GM21723 (cell line): ENCODE results near the gene SLC45A1.

Experiments used
- ATAC-seq: cut with Tn5 transposase; IDR thresholded peaks from one replicate; pipeline ENCODE4 v1.9.1; 2021; ENCODE audit warnings: mild to moderate bottlenecking, moderate library complexity; ENCODE audit not compliant: unreplicated experiment

The SLC45A1 gene

DNA sequence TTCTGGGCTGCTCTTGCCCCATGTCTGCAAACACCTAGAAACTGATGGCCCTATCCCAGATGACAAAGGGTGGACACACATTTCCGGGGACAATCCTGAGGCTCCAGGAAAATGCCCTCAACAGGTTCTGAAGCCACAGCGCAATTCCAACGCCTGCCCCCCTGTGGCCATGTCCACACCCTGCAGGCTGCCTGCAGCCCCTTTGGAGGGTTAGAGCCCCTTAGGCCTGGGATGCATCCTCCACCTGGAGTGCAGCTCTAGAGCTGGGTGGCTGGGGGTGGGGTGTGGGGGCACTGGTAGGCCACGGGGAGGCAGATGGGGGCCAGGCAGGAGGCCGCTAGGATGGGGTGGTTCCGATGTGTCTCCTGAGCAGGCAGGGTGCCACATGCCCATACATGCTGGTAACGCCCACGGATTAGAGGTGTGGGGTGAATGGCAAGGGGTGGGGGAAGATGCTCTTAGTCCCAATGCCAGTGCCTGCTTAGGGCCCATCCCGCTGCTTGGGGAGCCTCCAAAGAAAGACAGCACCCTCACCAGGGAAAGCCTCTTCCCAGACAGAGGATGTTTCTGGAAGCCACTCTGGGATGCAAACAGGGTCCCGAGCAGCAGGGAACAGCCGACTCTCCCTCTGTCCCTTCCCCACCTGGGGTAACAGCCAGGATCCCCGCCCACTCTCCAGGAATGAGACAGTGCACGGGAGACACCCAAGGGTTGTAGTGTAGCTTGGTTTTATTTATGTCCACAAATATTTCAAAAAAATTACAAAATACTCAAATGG, 34.0 kb downstream of the SLC45A1 start:
- ATAC-seq, result no peak

DNA sequence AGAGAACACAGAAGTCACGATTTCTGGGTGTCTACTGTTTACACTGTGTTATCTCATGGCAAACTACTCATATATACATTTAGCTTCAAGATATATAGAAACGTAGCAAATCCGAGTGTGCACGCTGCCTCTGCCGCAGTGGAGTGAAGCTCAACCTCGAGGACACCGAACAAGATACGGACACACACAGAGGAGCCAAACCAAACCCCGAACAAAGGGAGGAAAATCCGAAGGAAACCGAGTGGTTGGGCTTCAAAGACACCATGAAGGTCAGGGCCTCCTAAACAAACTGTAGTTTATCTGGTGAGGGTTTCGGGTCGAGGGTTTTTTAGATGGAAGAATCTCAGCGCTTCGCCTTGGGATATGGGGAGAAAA, 34.5 kb downstream of the SLC45A1 start:
- ATAC-seq, result no peak

DNA sequence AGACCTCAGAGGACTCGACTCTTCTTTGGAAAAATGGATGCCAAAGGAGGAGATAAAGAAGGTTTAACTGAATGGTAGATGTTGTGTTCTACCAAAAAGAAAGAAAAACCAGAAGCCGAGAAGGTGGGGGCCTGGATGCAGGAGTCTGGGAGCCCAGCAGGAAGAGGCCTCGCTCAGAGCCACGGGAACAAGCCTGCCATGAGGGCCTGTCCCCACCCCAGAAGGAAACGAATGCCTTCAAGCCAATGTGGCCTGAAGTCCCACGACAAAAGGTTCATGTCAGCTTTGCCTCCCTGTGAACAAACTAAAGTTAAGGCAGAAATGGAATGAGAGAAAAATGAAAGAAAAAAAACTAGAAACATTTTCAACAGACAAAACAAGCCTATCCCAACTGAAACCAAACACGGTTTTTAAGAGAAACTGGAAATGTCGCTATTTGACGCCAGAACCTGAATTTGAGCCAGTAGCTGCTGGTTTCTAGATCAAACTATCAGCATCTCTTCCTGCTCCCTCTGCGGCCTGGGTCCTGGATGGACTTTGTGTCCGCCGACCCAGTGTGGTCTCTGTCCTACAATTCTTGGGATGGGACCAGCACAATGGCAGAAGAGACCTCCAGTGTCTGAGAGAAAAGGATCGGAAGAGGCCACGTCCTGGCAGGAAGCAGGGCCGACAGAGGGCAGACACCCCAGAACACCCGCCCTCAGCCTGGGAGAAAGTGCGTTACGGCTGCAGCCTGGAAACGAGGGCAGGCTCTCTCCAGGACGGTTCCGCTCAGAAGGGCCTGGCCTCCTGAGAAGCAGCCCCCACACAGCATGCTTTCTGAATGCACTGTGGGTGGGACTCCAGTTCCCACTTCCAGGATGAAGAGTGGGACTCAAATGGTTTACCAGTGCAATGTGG, 35.2 kb downstream of the SLC45A1 start:
- ATAC-seq, result no peak

DNA sequence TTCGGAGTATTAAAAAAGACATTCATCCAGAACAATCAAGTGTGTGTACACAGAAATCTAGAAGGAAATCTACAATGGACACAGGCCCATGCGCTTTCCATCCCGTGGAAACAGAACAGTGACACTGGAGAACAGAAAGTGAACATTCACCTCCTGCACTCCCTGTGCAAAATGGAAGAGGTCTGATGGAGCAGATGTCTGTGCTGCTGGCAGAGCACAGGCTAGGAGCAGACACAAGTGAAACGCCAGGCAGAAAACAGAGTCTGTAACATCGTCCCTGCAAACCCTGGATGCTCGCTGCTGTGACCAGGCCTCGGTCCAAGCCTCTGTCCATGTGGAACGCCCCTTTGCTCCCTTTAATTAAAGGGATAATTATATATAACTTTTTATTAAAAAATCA, 36.1 kb downstream of the SLC45A1 start:
- no peak for ATAC-seq

DNA sequence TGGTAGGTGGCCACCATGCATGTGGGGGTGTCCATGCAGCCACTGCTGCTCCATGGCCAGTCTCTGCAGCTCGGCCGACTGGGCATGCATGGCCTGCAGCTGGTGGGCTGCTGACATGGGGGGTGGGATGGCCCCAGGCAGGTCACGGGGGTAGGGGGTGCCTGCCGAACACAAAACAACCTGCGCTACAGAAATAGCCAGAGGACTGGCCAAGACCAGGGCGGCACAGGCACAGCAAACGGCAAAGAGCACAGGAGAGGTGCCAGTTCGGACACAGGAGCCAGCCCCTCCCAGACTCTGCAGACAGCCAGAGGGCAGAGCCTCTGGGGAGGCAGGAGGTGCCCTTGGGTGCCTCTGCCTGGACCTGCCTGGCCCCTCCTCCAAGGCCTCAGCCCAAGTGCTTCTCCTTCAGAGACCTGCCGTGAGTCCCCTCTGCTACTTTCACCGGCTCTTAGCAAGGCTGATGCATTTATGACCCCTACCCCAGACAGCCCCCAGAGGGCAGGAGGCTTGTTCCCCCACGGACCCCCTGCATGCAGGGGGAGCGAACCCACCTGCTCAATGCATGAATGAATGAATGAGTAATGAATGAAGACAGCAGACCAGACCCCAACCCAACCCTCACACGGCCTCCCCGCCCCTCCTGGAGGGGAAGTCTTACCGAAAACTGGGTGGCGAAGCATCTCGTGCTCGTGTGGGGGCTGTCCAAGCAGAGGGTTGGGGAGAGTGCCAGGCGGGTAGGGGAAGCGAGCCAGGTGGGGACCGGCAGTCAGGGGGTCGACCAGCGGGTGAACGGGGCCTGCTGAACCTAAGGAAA, 37.7 kb downstream of the SLC45A1 start:
- ATAC-seq, result no peak

DNA sequence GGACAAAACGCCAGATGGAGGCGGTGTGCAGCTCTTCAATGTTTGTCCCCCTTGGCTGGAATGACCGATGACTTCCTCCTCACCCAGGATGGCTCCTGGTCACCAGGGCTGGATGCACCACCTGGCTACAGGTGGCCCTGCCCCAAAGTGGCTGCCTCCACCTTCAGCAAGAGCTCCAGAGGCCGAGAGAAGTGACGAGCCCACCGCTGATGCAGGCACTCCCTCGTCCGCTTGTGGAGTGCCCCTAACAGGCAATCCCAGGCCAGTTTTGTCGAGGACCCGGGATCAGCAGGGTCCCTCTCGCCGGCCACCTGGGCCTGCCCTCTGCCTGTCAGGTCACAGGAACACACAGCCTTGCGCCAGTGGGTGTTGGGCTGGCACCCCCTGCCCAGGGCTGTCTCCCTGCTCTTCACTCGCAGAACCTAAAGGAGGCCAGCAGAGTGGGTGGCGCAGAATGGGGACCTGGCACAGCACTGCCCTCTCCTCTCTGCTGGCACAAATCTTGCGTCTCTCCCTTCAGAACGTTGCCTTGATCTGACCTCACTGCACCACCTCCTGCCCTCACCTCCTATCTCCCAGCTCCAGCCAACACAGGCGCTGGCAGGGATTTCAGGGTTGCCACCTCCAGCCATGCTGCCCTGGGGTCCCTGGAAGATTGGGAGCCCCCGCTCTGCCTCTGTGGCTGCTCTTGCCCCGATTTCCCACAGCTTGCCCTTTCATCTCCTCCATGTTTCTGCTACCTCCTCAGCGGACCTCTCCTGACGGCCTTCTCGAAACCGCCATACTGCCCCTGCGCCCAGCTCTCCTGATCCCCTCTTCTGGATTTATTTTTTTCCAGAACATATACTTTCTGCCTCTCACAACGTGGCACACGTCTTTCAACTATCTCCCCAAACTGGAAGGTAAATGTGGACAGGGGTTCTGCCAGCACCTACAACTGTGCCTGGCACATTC, 38.6 kb downstream of the SLC45A1 start:
- no peak for ATAC-seq

DNA sequence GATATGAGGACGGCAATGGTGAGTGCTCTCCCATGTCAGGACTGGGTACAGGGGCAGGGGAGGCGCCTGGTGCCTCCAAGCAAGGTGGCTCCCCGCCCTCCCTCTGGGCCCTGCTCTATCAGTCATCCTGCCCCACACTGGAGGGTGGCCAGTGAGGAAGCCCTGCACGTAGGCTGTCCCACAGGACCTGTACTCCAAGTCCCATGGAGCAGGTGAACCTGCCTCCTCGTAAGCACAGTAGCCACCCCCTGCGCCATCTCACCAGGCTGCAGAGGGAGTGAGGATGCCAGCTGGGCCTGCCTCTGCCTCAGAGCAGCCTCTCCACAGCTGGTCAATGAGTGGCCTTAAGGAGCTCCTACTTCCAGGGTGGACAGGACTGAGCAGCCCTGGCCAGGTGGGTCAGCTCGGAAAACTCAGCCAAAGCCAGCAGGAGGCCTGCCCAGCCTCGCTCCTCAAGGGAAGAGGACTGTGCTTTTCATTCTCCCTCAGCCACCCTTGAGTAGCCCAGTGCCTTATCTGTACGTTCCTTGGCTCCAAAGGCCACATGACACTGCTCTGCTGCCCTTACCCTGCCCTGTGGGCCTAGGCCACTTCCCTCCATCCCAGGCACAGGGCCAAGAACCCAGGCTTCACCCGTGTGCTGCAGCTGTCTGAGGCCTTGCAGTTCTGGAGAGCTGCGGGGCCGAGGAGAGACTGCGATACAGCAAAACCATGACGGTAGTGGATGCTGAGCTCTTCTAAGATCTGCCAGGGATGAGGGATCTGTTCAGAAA, 39.6 kb downstream of the SLC45A1 start:
- no peak for ATAC-seq

DNA sequence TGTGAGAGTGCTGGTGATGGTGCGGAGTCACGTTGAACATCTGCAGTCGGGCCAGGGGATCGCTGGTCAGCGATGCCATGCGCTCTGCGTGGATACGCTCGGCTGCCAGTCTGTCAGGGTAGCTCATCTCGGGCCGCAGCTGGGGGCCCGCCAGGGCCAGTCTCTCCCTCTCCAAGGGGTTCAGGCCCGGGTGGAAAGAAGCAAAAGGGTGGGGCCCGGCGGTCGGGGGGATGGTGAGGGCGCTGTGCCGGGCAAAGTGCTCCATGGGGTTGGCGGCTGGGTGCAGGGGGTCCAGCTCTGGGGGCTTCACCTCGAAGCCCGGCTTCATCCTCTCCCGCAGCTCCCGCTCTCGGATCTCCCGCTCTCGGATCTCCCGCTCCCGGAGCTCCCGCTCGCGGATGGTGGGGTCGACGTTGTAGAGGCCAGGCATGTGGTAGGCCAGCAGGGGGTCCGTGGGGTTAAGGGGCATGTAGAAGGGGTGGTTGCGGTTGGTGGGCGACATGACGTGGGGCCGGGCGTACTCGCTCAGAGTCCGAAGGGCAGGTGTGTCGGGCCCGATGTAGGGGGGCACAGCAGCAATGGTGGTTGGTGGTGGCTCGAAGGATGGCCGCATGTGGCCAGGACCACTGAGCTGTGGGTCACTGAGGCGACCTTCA, 40.5 kb downstream of the SLC45A1 start:
- no peak for ATAC-seq

DNA sequence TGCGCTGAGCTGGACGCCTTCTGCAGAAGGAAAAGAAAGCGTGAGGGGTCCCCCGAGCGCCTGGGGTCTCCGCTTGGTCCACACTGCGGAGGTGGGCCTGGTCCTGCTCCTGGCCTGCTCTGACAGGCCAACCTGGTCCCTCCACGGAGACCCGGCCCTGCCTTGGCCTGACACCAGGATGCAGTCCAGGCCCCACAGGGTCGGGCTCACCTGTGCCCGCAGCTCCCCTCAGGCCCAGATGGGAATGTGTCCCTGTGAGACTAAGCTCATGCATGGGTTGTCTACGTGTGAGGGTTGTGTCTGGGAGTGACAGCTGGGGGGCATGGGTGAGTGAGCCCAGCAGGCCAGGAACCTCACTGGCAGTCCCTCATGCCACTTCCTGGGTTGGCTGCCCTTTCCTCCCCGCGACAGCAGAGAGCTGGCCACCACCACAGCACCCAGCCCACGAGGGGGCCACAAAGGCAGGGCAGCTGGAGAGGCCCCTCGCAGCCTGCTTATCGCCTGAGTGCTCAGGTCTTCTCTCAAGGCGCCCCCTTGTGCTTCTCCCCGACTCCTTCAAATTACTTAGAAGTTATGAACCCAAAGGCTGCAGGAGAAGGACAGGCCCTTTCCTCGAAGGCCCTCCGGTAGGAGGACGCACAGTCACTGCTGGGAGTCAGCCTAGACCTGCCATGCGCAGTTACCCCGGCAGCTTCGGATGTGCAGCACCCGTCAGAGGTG, 41.1 kb downstream of the SLC45A1 start:
- ATAC-seq, result no peak

DNA sequence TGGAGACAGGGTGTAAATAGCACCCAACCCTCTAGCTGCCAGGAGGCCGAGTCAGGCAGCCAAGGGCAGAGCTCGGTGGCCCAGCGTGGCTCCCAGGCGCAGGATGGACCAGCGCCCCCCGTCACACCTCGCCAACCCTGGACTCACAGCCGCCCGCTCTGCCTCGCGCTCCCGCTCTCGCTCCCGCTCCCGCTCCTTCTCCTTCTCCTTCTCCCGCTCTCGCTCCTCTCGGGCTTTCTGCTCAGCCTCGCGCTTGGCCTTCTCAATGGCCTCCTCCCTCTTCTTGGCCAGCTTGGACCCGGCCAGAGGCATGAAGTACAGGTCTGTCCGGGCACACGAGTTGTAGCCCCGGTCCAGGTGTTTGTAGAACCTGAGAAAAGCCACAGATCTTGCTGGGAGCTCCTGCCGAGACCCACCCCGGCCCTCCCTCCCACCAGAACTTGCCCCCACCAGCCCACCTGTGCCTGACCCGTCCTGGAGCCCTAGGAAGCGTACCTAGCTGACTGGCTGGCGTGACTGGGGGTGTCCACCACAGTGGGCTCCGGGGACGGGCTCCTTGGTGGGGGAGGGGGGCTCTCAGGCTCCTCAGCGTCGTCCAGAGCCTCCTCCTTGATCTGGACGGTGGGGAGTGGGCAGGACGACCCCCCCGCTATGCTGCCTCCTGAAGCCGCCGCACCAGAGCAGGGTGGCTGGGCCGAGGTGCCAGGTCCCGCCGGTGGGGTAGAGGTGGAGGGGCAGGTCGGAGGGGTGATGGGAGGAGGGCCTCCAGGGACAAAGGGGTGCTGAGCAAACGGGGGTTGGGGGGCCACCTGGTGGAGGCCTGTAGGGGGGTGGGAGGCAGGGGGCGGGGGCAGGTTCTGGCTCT, 41.9 kb downstream of the SLC45A1 start:
- no peak for ATAC-seq

DNA sequence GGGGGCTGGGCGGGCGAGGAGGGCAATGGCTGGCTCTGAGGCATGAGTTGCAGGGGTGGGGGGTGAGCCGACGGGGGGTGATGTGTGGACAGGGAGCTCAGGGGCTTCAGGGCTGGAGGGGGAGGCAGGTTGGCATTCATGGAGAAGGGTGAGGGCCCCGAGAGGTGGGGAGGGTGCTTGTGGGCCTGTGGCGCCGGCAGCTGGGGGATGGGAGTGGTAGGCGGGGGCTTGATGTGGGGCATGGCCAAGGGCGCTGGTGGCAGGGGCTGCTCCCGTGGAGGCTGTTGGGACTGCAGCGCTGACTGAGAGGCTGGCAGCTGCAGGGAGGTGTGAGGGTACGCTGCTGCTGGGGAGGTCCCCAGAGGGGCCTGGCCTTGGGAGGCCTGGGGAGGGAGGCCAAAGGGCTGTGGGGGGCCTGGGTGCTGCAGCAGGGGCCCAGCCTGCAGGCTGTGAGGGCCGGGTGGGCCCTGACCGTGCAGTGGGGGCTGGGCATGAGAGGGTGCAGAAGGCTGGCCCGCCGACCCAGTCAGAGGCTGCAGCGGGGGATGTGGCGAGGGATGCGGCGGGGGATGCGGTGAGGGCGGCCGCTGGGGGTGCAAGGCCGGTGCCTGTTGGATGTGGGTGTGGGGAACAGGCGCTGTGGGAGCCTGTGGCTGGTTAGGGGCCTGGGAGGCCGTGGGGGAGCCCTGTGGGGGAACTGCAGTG, 42.7 kb downstream of the SLC45A1 start:
- no peak for ATAC-seq

DNA sequence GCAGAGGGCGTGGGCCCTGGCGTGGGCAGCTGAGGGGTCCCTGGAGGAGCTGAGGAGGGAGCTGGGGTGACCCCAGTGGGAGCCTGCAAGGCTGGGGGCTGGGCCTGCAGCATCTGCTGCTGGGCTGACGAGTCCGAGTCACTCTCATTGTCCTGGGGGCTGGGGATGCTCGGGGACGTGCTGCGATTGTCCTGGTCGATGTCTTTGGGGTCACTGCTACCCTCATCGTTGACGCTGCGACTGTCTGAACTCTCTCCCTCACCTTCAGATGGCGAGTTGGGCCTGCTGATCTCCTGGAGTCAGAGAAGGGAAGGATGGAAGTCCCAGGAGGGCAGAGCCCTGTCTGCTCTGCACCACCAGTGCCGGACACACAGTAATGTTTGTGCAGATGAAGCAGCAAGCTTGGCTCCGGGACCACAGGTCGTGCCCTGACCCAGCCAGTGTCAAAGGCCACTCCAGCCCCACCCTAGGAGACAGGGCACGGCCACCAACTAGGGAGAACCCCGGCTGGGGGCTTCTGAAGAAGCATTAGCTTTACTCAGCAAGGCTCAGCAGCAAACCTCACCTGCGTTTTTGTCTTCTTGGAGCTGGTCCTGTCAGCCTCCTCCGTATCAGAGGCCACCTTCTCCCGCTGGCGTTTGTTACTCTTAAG, 43.4 kb downstream of the SLC45A1 start:
- ATAC-seq, result no peak

DNA sequence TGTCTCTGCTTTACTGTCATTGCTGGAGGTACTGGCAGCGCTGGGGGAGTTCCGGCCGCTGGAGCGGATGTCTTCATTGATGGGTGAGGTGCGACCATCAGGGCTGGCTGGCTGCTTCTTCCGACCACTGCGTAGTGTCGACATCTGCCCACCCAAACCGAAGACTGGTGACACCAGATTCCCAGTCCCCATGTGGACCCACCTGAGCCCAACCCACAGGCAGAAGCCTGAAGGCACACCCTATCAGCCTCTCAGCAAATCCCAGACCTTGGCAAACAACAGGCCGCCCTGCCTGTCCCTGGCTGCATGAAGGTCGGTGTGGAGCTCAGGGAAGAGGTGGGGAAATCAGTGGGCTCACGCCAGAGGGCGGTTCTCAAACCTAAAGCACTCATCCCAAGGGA, 44.8 kb downstream of the SLC45A1 start:
- no peak for ATAC-seq

DNA sequence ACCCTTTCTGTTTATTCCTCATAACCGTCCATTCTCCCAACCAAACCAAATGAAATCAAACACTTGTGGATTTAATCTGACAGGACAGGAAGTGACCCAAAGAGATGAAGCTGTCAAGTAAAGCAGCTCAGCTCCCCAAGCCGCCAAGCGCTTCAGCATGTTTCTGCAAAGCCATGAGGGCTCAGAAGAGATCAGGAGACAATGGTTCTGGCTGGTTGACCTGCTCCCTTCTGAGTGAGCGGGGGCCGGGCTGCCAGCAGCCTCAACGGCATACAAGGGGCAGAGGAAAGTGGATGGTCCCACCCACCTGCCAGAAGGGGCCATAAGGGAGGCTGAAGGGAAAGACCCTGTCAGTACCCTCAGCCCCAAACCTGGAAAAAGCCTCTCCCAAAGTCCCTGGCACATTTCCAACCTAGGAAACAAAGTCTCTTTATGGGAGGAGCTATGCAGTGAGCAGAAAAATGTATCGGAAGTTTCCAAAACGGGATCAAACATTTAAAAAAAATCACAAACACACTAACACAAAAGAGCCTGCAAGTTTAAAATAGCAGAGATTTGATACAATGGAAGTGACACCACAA, 45.4 kb downstream of the SLC45A1 start:
- no peak for ATAC-seq

DNA sequence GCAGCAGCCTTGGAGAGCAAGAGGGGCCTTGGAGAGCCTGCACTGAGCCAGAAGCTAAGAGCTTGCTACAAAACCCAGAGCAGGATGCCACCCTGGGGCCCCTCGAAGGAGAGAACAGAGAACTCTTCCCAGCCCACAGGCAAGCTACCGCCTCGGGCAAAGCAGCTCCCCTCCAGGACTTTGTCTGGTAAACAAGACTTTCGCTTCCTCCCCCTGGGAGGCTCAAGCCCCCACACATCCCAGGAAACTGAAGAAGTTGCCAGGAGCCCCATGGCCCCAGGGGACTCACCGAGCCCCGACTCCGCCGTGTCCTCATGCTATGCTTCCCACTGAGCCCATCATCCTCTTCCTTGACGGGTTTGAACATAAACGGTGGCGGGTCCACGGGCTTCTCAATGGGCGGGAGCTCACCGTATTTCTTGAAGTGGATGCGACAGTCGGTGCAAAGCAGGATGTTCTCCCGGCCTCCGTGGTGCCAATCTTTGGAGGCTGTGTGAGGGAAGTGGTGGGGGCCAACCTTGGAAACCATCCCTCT, 45.9 kb downstream of the SLC45A1 start:
- no peak for ATAC-seq
